Ishikawa (cell line): ENCODE results near the gene COL24A1.

ENCODE experiments used
- CEBPB ChIP-seq: IDR thresholded peaks from 2 replicates; pipeline ENCODE4 v1.6.1; 2012
- CREB1 ChIP-seq: IDR thresholded peaks from 2 replicates; pipeline ENCODE4 v1.6.1; 2012; ENCODE audit warnings: low read depth
- EGR1 ChIP-seq: IDR thresholded peaks from 2 replicates; pipeline ENCODE4 v1.6.1; 2012
- EP300 ChIP-seq: IDR thresholded peaks from 2 replicates; pipeline ENCODE4 v1.6.1; 2012; ENCODE audit warnings: borderline replicate concordance
- FOXM1 ChIP-seq: IDR thresholded peaks from 2 replicates; pipeline ENCODE4 v1.6.1; 2012; ENCODE audit warnings: low read depth, borderline replicate concordance
- NFIC ChIP-seq: IDR thresholded peaks from 2 replicates; pipeline ENCODE4 v1.6.1; 2012
- RAD21 ChIP-seq: IDR thresholded peaks from 2 replicates; pipeline ENCODE4 v1.6.1; 2012; ENCODE audit warnings: low read depth
- TAF1 ChIP-seq: IDR thresholded peaks from 2 replicates; pipeline ENCODE4 v1.6.1; 2012; ENCODE audit warnings: low read depth, mild to moderate bottlenecking
- TCF12 ChIP-seq: IDR thresholded peaks from 2 replicates; pipeline ENCODE4 v1.6.1; 2012; ENCODE audit warnings: low read depth
- TEAD4 ChIP-seq: IDR thresholded peaks from 2 replicates; pipeline ENCODE4 v1.6.1; 2012
- YY1 ChIP-seq: IDR thresholded peaks from 2 replicates; pipeline ENCODE4 v1.6.1; 2012; ENCODE audit warnings: low read depth
- ZBTB7A ChIP-seq: IDR thresholded peaks from 2 replicates; pipeline ENCODE4 v1.6.1; 2012; ENCODE audit warnings: low read depth
- TF ChIP-seq, protein P1 (sequence below): IDR thresholded peaks from 2 replicates; pipeline ENCODE4 v1.6.1; 2012
- TF ChIP-seq, protein P2 (sequence below): IDR thresholded peaks from 2 replicates; pipeline ENCODE4 v1.6.1; 2012
- TF ChIP-seq, protein P3 (sequence below): IDR thresholded peaks from 2 replicates; pipeline ENCODE4 v1.6.1; 2012; ENCODE audit warnings: low read depth, mild to moderate bottlenecking

Gene COL24A1

GRCh38 chr1:85798419-85798818, 358.2 kb downstream of the COL24A1 start:
- no peak for TF ChIP-seq RAD21
- no peak for TF ChIP-seq NFIC
- TF ChIP-seq YY1 = no peak
- TF ChIP-seq EP300 = no peak
- TF ChIP-seq TAF1 = no peak
- TF ChIP-seq TEAD4 = no peak
- TF ChIP-seq, protein P1, sequence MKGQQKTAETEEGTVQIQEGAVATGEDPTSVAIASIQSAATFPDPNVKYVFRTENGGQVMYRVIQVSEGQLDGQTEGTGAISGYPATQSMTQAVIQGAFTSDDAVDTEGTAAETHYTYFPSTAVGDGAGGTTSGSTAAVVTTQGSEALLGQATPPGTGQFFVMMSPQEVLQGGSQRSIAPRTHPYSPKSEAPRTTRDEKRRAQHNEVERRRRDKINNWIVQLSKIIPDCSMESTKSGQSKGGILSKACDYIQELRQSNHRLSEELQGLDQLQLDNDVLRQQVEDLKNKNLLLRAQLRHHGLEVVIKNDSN = no peak
- no peak for TF ChIP-seq TCF12

DNA sequence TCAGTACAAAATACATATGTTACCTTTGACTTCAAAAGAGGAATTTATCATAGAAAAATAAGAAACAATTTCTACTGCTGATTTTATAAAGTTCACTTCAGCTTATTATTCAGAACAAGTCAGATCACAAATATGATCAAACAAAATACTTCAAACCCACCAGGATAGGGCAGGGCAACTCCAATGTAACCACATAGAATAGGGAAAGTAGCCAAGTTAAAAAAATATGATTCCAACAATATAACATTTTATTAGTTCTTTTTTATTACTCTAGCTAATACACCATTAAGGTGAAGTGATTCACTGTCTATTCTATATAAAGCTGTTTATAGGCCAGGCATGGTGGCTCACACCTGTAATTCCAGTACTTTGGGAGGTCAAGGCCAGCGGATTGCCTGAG, 393.8 kb downstream of the COL24A1 start:
- TF ChIP-seq TCF12 (no peak), RAD21 (no peak), YY1 (no peak), NFIC (no peak), CEBPB (no peak)
- TF ChIP-seq, protein P1 = no peak

- TF ChIP-seq FOXM1 (no peak), YY1 (no peak), EP300 (no peak), EGR1 (no peak), TAF1 (no peak), CREB1 (no peak), RAD21 (no peak), CEBPB (no peak), ZBTB7A (no peak), NFIC (no peak), TCF12 (no peak), TEAD4 (no peak)
- TF ChIP-seq, protein P2, sequence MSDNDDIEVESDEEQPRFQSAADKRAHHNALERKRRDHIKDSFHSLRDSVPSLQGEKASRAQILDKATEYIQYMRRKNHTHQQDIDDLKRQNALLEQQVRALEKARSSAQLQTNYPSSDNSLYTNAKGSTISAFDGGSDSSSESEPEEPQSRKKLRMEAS = no peak
- TF ChIP-seq, protein P3, sequence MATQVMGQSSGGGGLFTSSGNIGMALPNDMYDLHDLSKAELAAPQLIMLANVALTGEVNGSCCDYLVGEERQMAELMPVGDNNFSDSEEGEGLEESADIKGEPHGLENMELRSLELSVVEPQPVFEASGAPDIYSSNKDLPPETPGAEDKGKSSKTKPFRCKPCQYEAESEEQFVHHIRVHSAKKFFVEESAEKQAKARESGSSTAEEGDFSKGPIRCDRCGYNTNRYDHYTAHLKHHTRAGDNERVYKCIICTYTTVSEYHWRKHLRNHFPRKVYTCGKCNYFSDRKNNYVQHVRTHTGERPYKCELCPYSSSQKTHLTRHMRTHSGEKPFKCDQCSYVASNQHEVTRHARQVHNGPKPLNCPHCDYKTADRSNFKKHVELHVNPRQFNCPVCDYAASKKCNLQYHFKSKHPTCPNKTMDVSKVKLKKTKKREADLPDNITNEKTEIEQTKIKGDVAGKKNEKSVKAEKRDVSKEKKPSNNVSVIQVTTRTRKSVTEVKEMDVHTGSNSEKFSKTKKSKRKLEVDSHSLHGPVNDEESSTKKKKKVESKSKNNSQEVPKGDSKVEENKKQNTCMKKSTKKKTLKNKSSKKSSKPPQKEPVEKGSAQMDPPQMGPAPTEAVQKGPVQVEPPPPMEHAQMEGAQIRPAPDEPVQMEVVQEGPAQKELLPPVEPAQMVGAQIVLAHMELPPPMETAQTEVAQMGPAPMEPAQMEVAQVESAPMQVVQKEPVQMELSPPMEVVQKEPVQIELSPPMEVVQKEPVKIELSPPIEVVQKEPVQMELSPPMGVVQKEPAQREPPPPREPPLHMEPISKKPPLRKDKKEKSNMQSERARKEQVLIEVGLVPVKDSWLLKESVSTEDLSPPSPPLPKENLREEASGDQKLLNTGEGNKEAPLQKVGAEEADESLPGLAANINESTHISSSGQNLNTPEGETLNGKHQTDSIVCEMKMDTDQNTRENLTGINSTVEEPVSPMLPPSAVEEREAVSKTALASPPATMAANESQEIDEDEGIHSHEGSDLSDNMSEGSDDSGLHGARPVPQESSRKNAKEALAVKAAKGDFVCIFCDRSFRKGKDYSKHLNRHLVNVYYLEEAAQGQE = no peak
- TF ChIP-seq, protein P1 = no peak
These were observed 399.7 kb downstream of the COL24A1 start for GRCh38 chr1:85756864-85757263.

DNA sequence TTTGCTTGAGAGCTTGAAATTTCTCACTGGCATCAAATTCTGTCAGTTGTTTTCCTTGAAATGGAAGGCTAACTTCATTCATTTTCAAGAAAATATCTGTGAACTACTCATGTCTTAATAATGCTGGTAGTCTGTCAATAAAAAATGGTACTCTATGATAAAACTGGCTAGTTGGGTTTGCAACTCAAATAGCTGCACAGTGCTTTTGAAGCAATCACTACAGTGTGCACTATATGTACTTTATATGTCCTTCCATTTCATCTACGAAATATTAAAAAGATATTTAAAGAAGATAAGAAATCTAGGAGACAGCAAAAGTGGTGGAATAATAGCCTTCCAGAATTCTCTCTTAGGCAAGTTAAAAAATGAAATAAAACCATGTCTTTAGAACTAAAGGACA, 408.5 kb downstream of the COL24A1 start:
- TF ChIP-seq TEAD4 (no peak), TAF1 (no peak), TCF12 (no peak), YY1 (no peak), CREB1 (no peak), FOXM1 (no peak), NFIC (no peak), EGR1 (no peak), EP300 (no peak), RAD21 (no peak), CEBPB (no peak), ZBTB7A (no peak)
- TF ChIP-seq, protein P2 = no peak
- TF ChIP-seq, protein P3 = no peak
- TF ChIP-seq, protein P1 = no peak

GRCh38 chr1:85746777-85747176, 409.8 kb downstream of the COL24A1 start:
- TF ChIP-seq ZBTB7A (no peak), YY1 (no peak), TAF1 (no peak), TCF12 (no peak), CREB1 (no peak), NFIC (no peak), EGR1 (no peak), RAD21 (no peak), EP300 (no peak), FOXM1 (no peak), TEAD4 (no peak), CEBPB (no peak)
- TF ChIP-seq, protein P2 = no peak
- TF ChIP-seq, protein P3 = no peak
- TF ChIP-seq, protein P1 = no peak
